Activated CD8-positive, alpha-beta memory T cell treated with anti-CD3 and anti-CD28 coated beads, Interleukin-2, amount 50 U/mL, for 1 hour (primary cell): ENCODE measurements around the gene MYMX.

Source experiments
- DNase-seq: peaks from one replicate; pipeline ENCODE4 v3.0.0-alpha.2; 2020; ENCODE audit errors: extremely low read depth

Gene MYMX

GRCh38 chr6:44232676-44233566 is 16.2 kb downstream of the MYMX start:
- DNase-seq, result no peak

GRCh38 chr6:44233567-44234100 is 16.9 kb downstream of the MYMX start:
- no peak for DNase-seq

- DNase-seq, result no peak
Measured at GRCh38 chr6:44234101-44235025, 17.6 kb downstream of the MYMX start.

- DNase-seq, result no peak
Measured at GRCh38 chr6:44235269-44235668, 18.5 kb downstream of the MYMX start.

- no peak for DNase-seq
Measured at GRCh38 chr6:44235891-44236516, 19.3 kb downstream of the MYMX start.

GRCh38 chr6:44237021-44237812 is 20.5 kb downstream of the MYMX start:
- no peak for DNase-seq

GRCh38 chr6:44237813-44238433 is 21.2 kb downstream of the MYMX start:
- DNase-seq, result no peak

- DNase-seq, result no peak
Measured at GRCh38 chr6:44238687-44239350, 22.1 kb downstream of the MYMX start.

- no peak for DNase-seq
Measured at GRCh38 chr6:44243345-44243744, 26.6 kb downstream of the MYMX start.

GRCh38 chr6:44245391-44245911 is 28.7 kb downstream of the MYMX start:
- no peak for DNase-seq

- DNase-seq, result no peak
Measured at GRCh38 chr6:44245912-44246662, 29.4 kb downstream of the MYMX start.

- DNase-seq, result peak; percentile 95
Measured at GRCh38 chr6:44246663-44247337, 30.1 kb downstream of the MYMX start, which contains the start of gene HSP90AB1. Gene HSP90AB1, plus strand, starts transcription at chr6:44247101. Its CDS starts 1,529 bp downstream, at chr6:44248630.

GRCh38 chr6:44247338-44248302 is 30.9 kb downstream of the MYMX start:
- peak; percentile 79 for DNase-seq

- no peak for DNase-seq
Measured at GRCh38 chr6:44248579-44248978, 31.9 kb downstream of the MYMX start.

- no peak for DNase-seq
Measured at GRCh38 chr6:44249082-44249748, 32.5 kb downstream of the MYMX start.

- no peak for DNase-seq
Measured at GRCh38 chr6:44250067-44250717, 33.5 kb downstream of the MYMX start.
